NCI-H774 (cell line): ENCODE results near the gene SPC25.

Experiments used
- DNase-seq: peaks from one replicate; lab custom pipeline; 2025; lab: John Stamatoyannopoulos, UW

SPC25 gene

DNA sequence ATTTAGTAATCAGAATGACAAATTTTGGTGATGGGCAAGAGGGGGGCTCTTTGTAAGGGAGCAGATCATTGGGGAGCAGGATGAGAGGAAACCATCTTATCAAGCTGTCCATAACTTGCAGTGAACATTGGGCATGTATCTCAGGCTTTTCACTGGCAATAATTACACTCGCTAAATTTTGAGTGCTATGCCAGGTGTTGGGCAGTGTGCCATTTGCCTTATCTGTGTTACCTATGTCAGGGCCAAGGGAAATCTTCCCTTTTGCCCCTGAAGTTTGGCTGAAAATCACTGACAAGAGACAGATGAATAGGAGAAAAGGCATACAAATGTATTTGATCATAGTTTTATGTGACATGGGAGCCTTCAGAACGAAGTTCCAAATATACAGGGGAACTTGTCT is 48.8 kb downstream of the SPC25 start:
- DNase-seq = no peak

DNA sequence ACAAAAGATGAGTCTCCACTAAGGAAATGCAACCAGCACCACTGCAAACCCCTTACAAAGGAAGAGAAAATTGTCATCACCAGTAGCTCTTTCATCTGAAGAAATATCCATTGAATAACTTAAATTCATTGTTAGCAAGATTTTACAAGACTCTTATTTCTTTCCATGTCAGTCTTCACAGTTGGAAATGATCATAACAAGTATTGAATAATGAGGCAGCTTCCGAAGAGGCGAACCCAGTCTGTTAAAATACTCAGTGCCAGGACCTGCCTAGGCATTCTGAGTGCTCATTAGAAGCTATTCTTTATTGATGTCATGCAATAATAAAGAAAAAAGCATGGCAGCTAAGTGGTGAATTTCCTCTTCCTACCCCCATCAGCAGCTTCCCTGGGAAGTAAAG is 54.3 kb downstream of the SPC25 start:
- no peak for DNase-seq

DNA sequence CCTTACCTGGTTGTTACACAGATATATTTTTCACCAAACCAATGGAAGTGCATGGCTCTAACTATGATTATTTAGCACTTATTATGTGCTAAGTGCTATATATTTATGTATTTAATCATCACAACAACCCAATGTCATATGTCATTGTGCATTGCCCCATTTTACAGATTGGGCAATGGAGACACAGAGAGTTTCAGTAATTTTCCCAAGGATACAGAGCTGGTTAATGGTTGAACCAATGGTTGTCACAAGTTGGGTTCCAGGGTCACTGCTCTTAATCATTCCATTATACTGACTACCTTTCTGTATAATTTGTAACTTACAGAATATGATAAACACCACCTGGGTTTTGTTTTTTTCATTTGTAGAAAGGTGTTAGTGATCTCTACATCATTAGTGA is 58.6 kb downstream of the SPC25 start:
- DNase-seq = no peak

DNA sequence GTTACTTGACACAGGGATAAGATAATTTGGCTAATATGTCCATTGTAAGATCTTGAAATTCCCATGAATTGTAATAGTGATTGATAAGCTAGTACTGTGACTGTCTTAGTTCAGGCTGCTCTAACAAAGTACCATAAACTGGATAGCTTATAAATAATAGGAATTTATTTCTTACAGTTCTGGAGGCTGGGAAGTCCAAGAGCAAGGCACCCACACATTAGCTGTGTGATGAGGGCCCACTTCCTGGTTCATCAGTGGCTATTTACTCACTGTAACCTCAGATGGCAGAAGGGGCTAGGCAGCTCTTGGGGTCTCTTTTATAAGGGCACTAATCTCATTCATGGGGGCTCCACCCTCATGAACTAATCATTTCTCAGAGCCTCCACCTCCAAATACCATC is 59.3 kb downstream of the SPC25 start:
- no peak for DNase-seq

DNA sequence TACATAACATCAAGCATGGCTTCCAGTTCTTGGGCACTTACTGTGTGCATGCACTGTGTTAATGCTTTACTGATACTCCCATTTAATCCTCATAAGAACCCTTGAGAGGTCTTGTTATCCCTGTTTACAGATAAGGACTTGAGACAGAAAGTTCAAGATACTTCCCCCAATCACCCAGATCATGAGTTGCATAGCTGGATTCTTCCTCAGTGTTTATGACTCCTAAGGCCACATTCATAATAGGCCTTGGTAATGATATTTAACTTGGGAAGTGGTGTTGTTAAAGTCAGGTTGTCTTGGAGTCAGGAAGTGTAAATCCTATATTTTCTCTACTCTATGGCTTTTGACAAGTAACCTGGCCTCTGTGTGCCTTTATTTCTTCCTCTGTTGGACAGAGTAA is 65.1 kb downstream of the SPC25 start:
- DNase-seq = no peak

DNA sequence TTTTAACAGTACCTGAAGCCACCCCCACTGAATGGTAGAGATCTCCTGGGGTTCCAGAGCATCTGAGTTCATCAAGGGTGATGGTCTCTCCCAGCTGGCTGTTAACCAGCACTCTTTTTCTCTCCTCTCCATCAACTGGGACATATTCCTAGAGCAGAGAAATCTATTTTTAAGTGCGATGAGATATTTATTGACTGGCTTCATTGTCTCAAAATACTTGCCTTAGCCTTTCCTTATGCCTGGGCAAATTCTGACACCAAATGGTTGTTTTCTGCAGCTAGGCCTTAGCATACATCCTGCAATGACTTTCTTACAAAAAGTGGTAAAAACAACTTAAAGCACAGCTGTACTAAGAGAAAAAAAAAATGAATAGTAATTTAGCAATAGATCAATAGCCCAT is 68.2 kb downstream of the SPC25 start:
- no peak for DNase-seq

DNA sequence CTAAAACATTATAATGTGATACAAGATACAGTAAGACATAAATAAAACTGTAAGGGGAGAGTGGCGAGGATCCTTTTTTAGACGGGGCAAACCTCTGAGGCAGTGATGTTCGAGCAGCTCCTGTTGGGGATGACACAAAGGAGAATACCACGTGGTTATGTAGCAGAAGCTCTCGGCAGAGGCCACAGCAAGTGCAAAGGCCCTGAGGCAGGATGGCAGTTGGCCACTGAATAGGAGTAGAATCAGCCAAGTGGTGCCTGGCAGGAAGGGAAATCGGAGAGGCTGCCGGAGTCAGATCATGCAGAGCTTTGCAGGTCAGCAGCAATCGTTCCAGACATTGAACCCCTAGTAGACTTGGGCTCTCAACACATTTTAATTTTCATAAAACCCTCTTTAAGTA is 68.7 kb downstream of the SPC25 start:
- no peak for DNase-seq
